GM19025 (cell line): ENCODE data around the gene THPO.
A peak's percentile ranks its signal among the peaks of the same experiment; 100 is the strongest.

Experiments
- ATAC-seq: cut with Tn5 transposase; IDR thresholded peaks from one replicate; pipeline ENCODE4 v1.9.1; 2021; ENCODE audit warnings: mild to moderate bottlenecking, low read depth, moderate library complexity; ENCODE audit not compliant: unreplicated experiment

Gene THPO

GRCh38 chr3:184377882-184378445 lies at the start of gene THPO:
Gene THPO, minus strand, starts transcription at chr3:184378207. Its CDS starts 1,948 bp downstream, at chr3:184376259.
- no peak for ATAC-seq

GRCh38 chr3:184426691-184427141 lies 48.7 kb upstream of the THPO start:
- ATAC-seq = no peak

- ATAC-seq = no peak
Measured at GRCh38 chr3:184423561-184423960, 45.6 kb upstream of the THPO start.

- no peak for ATAC-seq
Measured at GRCh38 chr3:184419171-184419570, 41.2 kb upstream of the THPO start.

- peak; percentile 98 for ATAC-seq
Measured at GRCh38 chr3:184417619-184418327, 39.8 kb upstream of the THPO start.

GRCh38 chr3:184415203-184415490 lies 37.1 kb upstream of the THPO start:
- ATAC-seq = no peak

GRCh38 chr3:184414418-184415202 lies 36.6 kb upstream of the THPO start:
- no peak for ATAC-seq

- ATAC-seq = no peak
Measured at GRCh38 chr3:184409946-184410500, 32.0 kb upstream of the THPO start.

GRCh38 chr3:184409331-184409926 lies 31.4 kb upstream of the THPO start:
- ATAC-seq = no peak

GRCh38 chr3:184405075-184406030 lies 27.3 kb upstream of the THPO start:
- no peak for ATAC-seq

- no peak for ATAC-seq
Measured at GRCh38 chr3:184399410-184399809, 21.4 kb upstream of the THPO start.

- no peak for ATAC-seq
Measured at GRCh38 chr3:184395320-184395660, 17.3 kb upstream of the THPO start.

GRCh38 chr3:184391266-184391665 lies 13.3 kb upstream of the THPO start:
- no peak for ATAC-seq

- ATAC-seq = no peak
Measured at GRCh38 chr3:184389935-184390528, 12.0 kb upstream of the THPO start.

- no peak for ATAC-seq
Measured at GRCh38 chr3:184389384-184389783, 11.4 kb upstream of the THPO start.

GRCh38 chr3:184388936-184389230 lies 10.9 kb upstream of the THPO start:
- no peak for ATAC-seq

GRCh38 chr3:184388164-184388935 lies 10.3 kb upstream of the THPO start:
- ATAC-seq = no peak

GRCh38 chr3:184387174-184387714 lies 9.2 kb upstream of the THPO start:
- ATAC-seq = no peak
